Pancreas (tissue), 10 donors: ENCODE results near the gene ZNF417. TPM values are rescaled to one million over a fixed set of nuclear protein-coding genes. Genes with fewer than 3 reads are reported as not detected.
"Not testable (repeated sequence)": the region's sequence is repeated elsewhere in the genome, so short reads cannot be mapped to it uniquely, and the experiment has no call there.

Source experiments
- ATAC-seq, 4 donors: fragments of 200-7000 bp; cut with Tn5 transposase; one replicate each; pipeline versions ENCODE4 v1.8.0 to v1.9.1; 2020; ENCODE audit warnings: mild to moderate bottlenecking in 4 of 4, moderate library complexity in 4 of 4
- DNase-seq, 6 donors: peaks; one replicate each; pipeline ENCODE4 v3.0.0-alpha.2; 2020
- FAIRE-seq: peaks from 2 replicates; lab custom pipeline; 2012; peaks lifted over from hg19 to GRCh38; lab: Jason Lieb, UNC
- H3K27ac ChIP-seq, 4 donors: fragments of 200-600 bp; sonication (generic); 1 replicate in 3 of 4; 2 replicates in 1 of 4; pipeline versions ENCODE4 v1.5.0 to v1.8.0; 2020
- H3K27me3 ChIP-seq, 4 donors: fragments of 200-600 bp; one replicate each; pipeline ENCODE4 v1.8.0; 2021
- H3K36me3 ChIP-seq, 3 donors: fragments of 200-600 bp; sonication (generic) in 1 of 3; one replicate each; pipeline versions ENCODE4 v1.5.0 to v1.8.0; 2020 to 2021
- H3K4me1 ChIP-seq, 3 donors: fragments of 200-600 bp; one replicate each; pipeline ENCODE4 v1.8.0; 2021
- H3K4me3 ChIP-seq, 4 donors: fragments of 200-600 bp; sonication (generic) in 2 of 4; one replicate each; pipeline versions ENCODE4 v1.5.0 to v1.8.0; 2020 to 2021
- H3K9me3 ChIP-seq, 4 donors: fragments of 200-600 bp; one replicate each; pipeline ENCODE4 v1.8.0; 2021
- CTCF ChIP-seq, 4 donors: fragments of 200-600 bp; sonication (generic) in 3 of 4; IDR thresholded peaks; one replicate each; pipeline versions ENCODE4 v1.5.0 to v1.8.0; 2021; ENCODE audit warnings: antibody characterized with exemption in 4 of 4
- WGBS, 2 donors: extraction: QIAGEN DNeasy Blood & Tissue Kit; methylation state at CpG; one replicate each; pipeline ENCODE4 v1.1.7; 2013; 5-methylcytosine and 5-hydroxymethylcytosine counted together
- intact Hi-C, 3 donors: fragments of 100-400 bp; cut with DNase I; formaldehyde crosslinking; loops; one replicate each; pipeline versions ENCODE4 v1.11.1 to v1.14.2; 2022
- polyA plus RNA-seq, 2 donors: library from polyadenylated mRNA; stranded (reverse); fragments of 200-250 nt; gene quantifications; one replicate each; pipeline ENCODE4 v1.2.3, GENCODE V29; 2013
- total RNA-seq, 6 donors: library from RNA; stranded (reverse); fragmentation: NEBNext Ultra II Directional in 4 of 6; extraction: Animal tissue kit (Norgen Biotek cat#: 25700) in 4 of 6; gene quantifications; one replicate each; pipeline versions ENCODE4 v1.2.1 to v1.2.4, GENCODE V29; 2021 to 2023
- donor health status: healthy with polysubstance abuse.
- donor health status: DM: no; HTN: no; CAD: no; lungs with moderate emphysema.
- donor health status: DM: no; HTN: no; CAD: no.
- donor health status: control.
- donor health status: control.
- donor health status: Bipolar disorder and iron deficiency.
- donor health status: DM: yes; HTN: yes; CAD: no.
- donor health status: DM: no; HTN: no; CAD: no.
- donor health status: DM: no; HTN: no; CAD: no.
- donor health status: DM: yes; HTN: yes; CAD: no.

ZNF417 gene
- total and polyA plus RNA-seq, 8 donors: 2.8 to 15.3 (median 6.2) TPM

GRCh38 chr19:57888107-57888559, 28.3 kb downstream of the ZNF417 start:
- intact Hi-C loops: no loop called here
- no peaks in the 10 kb centered on the region for H3K9me3 ChIP-seq
- H3K4me1 ChIP-seq: no peaks in the 10 kb centered on the region
- WGBS, 2 donors: 11 to 14% methylated on average over 8 of the region's 8 CpGs
- DNase-seq (no peak), ATAC-seq (peak in 2 of 4 donors; percentile 16), FAIRE-seq (no peak)
- H3K36me3 ChIP-seq: no peaks in the 10 kb centered on the region
- peak overlapping the region; percentile 29 to 45 (median 34) for H3K4me3 ChIP-seq
- peak overlapping the region in 2 of 4 donors; percentile 7 to 32 for H3K27ac ChIP-seq
- TF ChIP-seq CTCF (IDR thresholded peaks at IDR 0.05): no peak
- H3K27me3 ChIP-seq: no peaks in the 10 kb centered on the region

- Histone ChIP-seq H3K9me3 (no peaks in the 10 kb centered on the region), H3K4me1 (no peaks in the 10 kb centered on the region), H3K36me3 (no peaks in the 10 kb centered on the region), H3K27me3 (no peaks in the 10 kb centered on the region), H3K27ac (no peak overlapping the region), H3K4me3 (peak overlapping the region in 2 of 4 donors; percentile 37 to 45)
- ATAC-seq (no peak), DNase-seq (no peak), FAIRE-seq (no peak)
- 23 to 29% methylated on average over 6 of the region's 6 CpGs for WGBS, 2 donors
- no peak for TF ChIP-seq CTCF (IDR thresholded peaks at IDR 0.05)
- intact Hi-C loops: no loop called here
These were observed 29.0 kb downstream of the ZNF417 start for GRCh38 chr19:57887195-57887941.

- no peak for ATAC-seq
- no peaks in the 10 kb centered on the region for H3K4me1 ChIP-seq
- no peak overlapping the region for H3K4me3 ChIP-seq
- FAIRE-seq: no peak
- H3K36me3 ChIP-seq: no peaks in the 10 kb centered on the region
- no peak overlapping the region for H3K27ac ChIP-seq
- 77 to 81% methylated on average over 3 of the region's 3 CpGs for WGBS, 2 donors
- no peak for DNase-seq
- no peak for TF ChIP-seq CTCF (IDR thresholded peaks at IDR 0.05)
- no peaks in the 10 kb centered on the region for H3K27me3 ChIP-seq
- no peaks in the 10 kb centered on the region for H3K9me3 ChIP-seq
- intact Hi-C loops: no loop called here
These were observed 30.3 kb downstream of the ZNF417 start for GRCh38 chr19:57886046-57886445.

GRCh38 chr19:57873883-57874799, 42.3 kb downstream of the ZNF417 start:
- ATAC-seq, H3K36me3 ChIP-seq, H3K9me3 ChIP-seq, H3K27me3 ChIP-seq, FAIRE-seq, H3K27ac ChIP-seq, intact Hi-C loops, H3K4me3 ChIP-seq, DNase-seq, H3K4me1 ChIP-seq: not testable (repeated sequence)
- 89 to 92% methylated on average over 8 of the region's 8 CpGs for WGBS, 2 donors

GRCh38 chr19:57872450-57872849, 43.9 kb downstream of the ZNF417 start:
- H3K27ac ChIP-seq: no peak overlapping the region
- TF ChIP-seq CTCF (IDR thresholded peaks at IDR 0.05): no peak
- H3K36me3 ChIP-seq: peaks cover 0 to 10% (median 7%) of the 10 kb centered on the region in 3 donors
- intact Hi-C loops: no loop called here
- H3K4me1 ChIP-seq: no peaks in the 10 kb centered on the region
- H3K27me3 ChIP-seq: no peaks in the 10 kb centered on the region
- ATAC-seq: no peak
- H3K9me3 ChIP-seq: peaks cover 0 to 5% (median 2%) of the 10 kb centered on the region in 4 donors
- no peak for FAIRE-seq
- no peak overlapping the region for H3K4me3 ChIP-seq
- DNase-seq: no peak
